Measurements from ENCODE around the gene SELL. TPM values are rescaled to one million over a fixed set of nuclear protein-coding genes. Genes with fewer than 3 reads are reported as not detected.

Gene SELL
- total RNA-seq, 1 donor from 2014 or later = 2.5 TPM

Other genes with a start within 250 kb of the SELL start
- gene SLC19A2, start 225.7 kb downstream of the SELL start, total RNA-seq = 16.1 to 18.2 TPM (median 17.8 TPM) in 3 replicates
- gene F5, start 125.1 kb downstream of the SELL start, total RNA-seq = 32.2 to 43.5 TPM (median 38.6 TPM) in 3 replicates
- gene SELP, start 81.5 kb downstream of the SELL start, total RNA-seq = 0.49 to 0.65 TPM (median 0.61 TPM) in 3 replicates
- 1.3 to 2.4 TPM (median 1.9 TPM) in 3 replicates for gene SELE, start 22.5 kb upstream of the SELL start, total RNA-seq
- 10.3 to 11.4 TPM (median 10.6 TPM) in 3 replicates for gene METTL18, start 83.3 kb upstream of the SELL start, total RNA-seq
- gene SCYL3, start 182.3 kb upstream of the SELL start, total RNA-seq = 10.2 to 11.8 TPM (median 10.8 TPM) in 3 replicates